Measurements from ENCODE around the gene TST. TPM values are rescaled to one million over a fixed set of nuclear protein-coding genes. Genes with fewer than 3 reads are reported as not detected.

TST gene
- polyA plus RNA-seq, 2 of the 4 experiments (the other 2 are of a cell fraction), result 43.2 to 50.1 TPM

DNA sequence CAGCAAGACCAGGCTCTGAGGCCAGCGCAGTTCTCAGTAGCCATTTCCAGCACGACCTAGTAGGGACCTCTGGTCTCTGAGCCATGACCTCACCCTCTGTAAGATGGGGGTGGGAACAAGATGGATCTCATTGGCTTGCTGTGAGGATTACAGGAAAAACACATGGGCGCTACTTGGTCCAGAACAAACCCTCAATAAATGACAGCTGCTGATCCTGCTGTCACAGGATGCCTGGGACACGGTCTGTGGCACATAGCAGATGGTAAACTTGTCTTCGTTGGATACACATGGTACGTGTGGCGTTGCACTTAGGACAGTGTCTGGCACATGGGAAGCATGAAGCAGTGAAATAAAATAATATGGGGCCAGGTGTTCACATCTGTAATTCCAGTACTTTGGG, 27.8 kb upstream of the TST start (continued):
- no peak for TF ChIP-seq ESRRA (IDR thresholded peaks at IDR 0.05; ENCODE audit: borderline replicate concordance, low read length)

DNA sequence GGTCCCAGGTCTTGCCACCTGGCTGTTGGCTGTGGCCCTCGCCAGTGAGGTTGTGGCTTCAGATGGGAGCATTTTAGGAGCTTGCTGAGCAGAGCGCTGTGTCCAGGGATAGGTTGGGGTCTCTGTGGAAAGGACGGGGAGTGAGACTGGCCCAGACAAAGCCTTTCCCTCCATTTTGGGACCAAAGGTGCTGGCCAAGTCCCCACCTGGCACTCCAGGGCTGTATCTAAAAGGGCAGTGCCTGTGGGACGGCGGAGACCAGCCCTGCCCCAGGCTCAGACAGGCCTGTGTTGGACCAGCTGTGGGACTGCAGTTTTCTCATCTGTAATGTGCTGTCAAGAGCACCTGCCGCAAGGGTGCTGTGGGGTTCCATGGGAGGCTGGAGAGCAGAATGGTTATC, 27.3 kb upstream of the TST start:
- Histone ChIP-seq H3K4me1 (peaks cover 43% of the 10 kb centered on the region), H3K9me3 (no peaks in the 10 kb centered on the region), H3K27ac (peak overlapping the region; percentile 27 to 60; a peak in 3 of 6 replicates), H3K4me3 (no peak overlapping the region), H3K4me2 (no peak overlapping the region)
- no peak for FAIRE-seq
- no peak for ATAC-seq
- ChIA-PET POLR2A (interaction anchor here (1.3 kb wide), 1 partner anchor 14 kb away, joined by 4 read pairs; no protein-coding TSS in a partner anchor), CTCF (interaction anchor here (0.9 to 9.0 kb wide), 8 partner anchors 9 to 250 kb away, joined by 3 to 142 read pairs (median 4); partner anchors contain the start of genes MPST and TST)
- no peak for TF ChIP-seq MAZ (IDR thresholded peaks at IDR 0.05; ENCODE audit: borderline replicate concordance, low read depth, low read length)
- no peak for TF ChIP-seq NFE2L2 (conservative IDR thresholded peaks at IDR 0.05; ENCODE audit: low read length)
- no peak for TF ChIP-seq POLR2AphosphoS2 (conservative IDR thresholded peaks at IDR 0.05; ENCODE audit: low read length)
- no peak for TF ChIP-seq JUNB (IDR thresholded peaks at IDR 0.05)
- TF ChIP-seq KDM1A (IDR thresholded peaks at IDR 0.05; ENCODE audit: low read depth), result no peak
- TF ChIP-seq, protein P1, sequence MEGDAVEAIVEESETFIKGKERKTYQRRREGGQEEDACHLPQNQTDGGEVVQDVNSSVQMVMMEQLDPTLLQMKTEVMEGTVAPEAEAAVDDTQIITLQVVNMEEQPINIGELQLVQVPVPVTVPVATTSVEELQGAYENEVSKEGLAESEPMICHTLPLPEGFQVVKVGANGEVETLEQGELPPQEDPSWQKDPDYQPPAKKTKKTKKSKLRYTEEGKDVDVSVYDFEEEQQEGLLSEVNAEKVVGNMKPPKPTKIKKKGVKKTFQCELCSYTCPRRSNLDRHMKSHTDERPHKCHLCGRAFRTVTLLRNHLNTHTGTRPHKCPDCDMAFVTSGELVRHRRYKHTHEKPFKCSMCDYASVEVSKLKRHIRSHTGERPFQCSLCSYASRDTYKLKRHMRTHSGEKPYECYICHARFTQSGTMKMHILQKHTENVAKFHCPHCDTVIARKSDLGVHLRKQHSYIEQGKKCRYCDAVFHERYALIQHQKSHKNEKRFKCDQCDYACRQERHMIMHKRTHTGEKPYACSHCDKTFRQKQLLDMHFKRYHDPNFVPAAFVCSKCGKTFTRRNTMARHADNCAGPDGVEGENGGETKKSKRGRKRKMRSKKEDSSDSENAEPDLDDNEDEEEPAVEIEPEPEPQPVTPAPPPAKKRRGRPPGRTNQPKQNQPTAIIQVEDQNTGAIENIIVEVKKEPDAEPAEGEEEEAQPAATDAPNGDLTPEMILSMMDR (IDR thresholded peaks at IDR 0.05), result no peak
- no peak for TF ChIP-seq CHD4 (IDR thresholded peaks at IDR 0.05; ENCODE audit: borderline replicate concordance)
- TF ChIP-seq, protein P2, sequence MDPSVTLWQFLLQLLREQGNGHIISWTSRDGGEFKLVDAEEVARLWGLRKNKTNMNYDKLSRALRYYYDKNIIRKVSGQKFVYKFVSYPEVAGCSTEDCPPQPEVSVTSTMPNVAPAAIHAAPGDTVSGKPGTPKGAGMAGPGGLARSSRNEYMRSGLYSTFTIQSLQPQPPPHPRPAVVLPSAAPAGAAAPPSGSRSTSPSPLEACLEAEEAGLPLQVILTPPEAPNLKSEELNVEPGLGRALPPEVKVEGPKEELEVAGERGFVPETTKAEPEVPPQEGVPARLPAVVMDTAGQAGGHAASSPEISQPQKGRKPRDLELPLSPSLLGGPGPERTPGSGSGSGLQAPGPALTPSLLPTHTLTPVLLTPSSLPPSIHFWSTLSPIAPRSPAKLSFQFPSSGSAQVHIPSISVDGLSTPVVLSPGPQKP (IDR thresholded peaks at IDR 0.05; ENCODE audit: low read depth, low read length), result no peak
- TF ChIP-seq TP53 (CRISPR knock-in tag; IDR thresholded peaks at IDR 0.05), result no peak
- no peak for TF ChIP-seq NR3C1 (IDR thresholded peaks at IDR 0.05)
- no peak for TF ChIP-seq FOXS1 (CRISPR knock-in tag; IDR thresholded peaks at IDR 0.05)
- TF ChIP-seq JUN (IDR thresholded peaks at IDR 0.05), result no peak
- TF ChIP-seq RAD21 (conservative IDR thresholded peaks at IDR 0.05 in 1 of 2, IDR thresholded peaks at IDR 0.05 in 1 of 2), result no peak
- no peak for TF ChIP-seq FOSB (CRISPR knock-in tag; IDR thresholded peaks at IDR 0.05)
- DNase-seq (ENCODE audit: low read depth in 1 of 2, low spot score in 1 of 2), result no peak
- WGBS (ENCODE audit: missing lambda C conversion rate), result 91% methylated on average over 3 of the region's 6 CpGs

DNA sequence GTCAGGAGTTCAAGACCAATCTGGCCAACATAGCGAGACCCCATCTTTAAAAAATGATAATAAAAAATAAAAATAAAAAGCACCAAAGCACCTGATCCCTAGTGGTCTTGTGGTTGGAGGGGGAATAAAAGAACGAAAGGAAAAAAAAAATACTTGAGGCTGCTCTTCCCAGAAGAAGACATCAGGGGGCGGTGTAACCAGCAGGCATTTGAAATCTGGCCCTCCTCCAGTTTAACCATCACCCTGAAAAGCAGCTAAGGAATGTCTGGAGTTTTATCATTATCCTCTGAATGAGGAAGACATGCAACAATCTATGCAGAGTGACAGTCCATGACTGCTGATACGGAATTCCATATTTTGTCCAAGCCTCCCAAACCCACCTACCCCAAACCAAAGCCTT, 26.7 kb upstream of the TST start:
- WGBS (ENCODE audit: missing lambda C conversion rate), result 34% methylated on average over 4 of the region's 4 CpGs
- FAIRE-seq, result no peak
- ATAC-seq, result no peak
- ChIA-PET CTCF (interaction anchor here (0.8 to 9.0 kb wide), 7 partner anchors 16 to 503 kb away, joined by 3 to 142 read pairs (median 4); partner anchors contain the start of genes MPST and TST), POLR2A (interaction anchor here (1.3 kb wide), 1 partner anchor 13 kb away, joined by 4 read pairs; no protein-coding TSS in a partner anchor)
- no peak overlapping the region for H3K4me2 ChIP-seq
- no peaks in the 10 kb centered on the region for H3K9me3 ChIP-seq
- peaks cover 47% of the 10 kb centered on the region for H3K4me1 ChIP-seq
- peak; percentile 32 to 51 for DNase-seq (ENCODE audit: low read depth in 1 of 2, low spot score in 1 of 2)
- H3K4me3 ChIP-seq, result no peak overlapping the region
- H3K27ac ChIP-seq, result peak overlapping the region in 1 of 2 experiments; percentile 85; a peak in 3 of 6 replicates
- TF ChIP-seq NFE2L2 (conservative IDR thresholded peaks at IDR 0.05; ENCODE audit: low read length) (no peak), RCOR1 (IDR thresholded peaks at IDR 0.05; ENCODE audit: low read depth, low read length) (no peak), SMC3 (IDR thresholded peaks at IDR 0.05) (0 out of 3 replicates have a peak, but pooled peaks have one; percentile 16), RAD21 (conservative IDR thresholded peaks at IDR 0.05 in 1 of 2, IDR thresholded peaks at IDR 0.05 in 1 of 2) (peak; percentile 20 to 26; a peak in 1 of 5 replicates), RNF2 (IDR thresholded peaks at IDR 0.05; ENCODE audit: borderline replicate concordance, low read depth) (no peak), TP53 (CRISPR knock-in tag; IDR thresholded peaks at IDR 0.05) (no peak), JUNB (IDR thresholded peaks at IDR 0.05) (no peak)
- TF ChIP-seq, protein P2 (IDR thresholded peaks at IDR 0.05; ENCODE audit: low read depth, low read length), result no peak
- TF ChIP-seq, protein P1 (IDR thresholded peaks at IDR 0.05), result peak; percentile 46
